GM19372 (cell line): ENCODE measurements around the gene PKHD1.

ENCODE experiments used
- ATAC-seq: cut with Tn5 transposase; IDR thresholded peaks from one replicate; pipeline ENCODE4 v1.9.1; 2021; ENCODE audit warnings: mild to moderate bottlenecking, low read depth, moderate library complexity; ENCODE audit not compliant: unreplicated experiment

Gene PKHD1

DNA sequence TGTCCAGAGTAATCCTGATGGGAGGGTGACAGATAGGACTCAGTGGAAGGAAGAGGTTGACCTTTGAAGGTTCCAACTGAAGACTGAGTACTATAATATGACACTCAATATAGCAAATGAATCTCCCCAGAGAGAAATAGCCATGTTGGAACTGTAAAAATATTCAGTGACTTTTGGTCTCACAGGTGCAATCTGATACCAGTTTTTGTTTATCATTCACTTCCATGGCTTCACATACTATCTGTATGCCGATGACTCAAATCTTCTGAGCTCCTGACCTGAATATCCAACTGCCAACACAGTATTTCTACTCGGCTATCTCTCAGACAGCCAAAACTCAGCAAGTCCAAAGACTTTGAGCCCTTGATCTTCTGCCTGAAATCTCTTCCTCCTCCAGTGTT lies 21.8 kb upstream of the PKHD1 start:
- no peak for ATAC-seq

DNA sequence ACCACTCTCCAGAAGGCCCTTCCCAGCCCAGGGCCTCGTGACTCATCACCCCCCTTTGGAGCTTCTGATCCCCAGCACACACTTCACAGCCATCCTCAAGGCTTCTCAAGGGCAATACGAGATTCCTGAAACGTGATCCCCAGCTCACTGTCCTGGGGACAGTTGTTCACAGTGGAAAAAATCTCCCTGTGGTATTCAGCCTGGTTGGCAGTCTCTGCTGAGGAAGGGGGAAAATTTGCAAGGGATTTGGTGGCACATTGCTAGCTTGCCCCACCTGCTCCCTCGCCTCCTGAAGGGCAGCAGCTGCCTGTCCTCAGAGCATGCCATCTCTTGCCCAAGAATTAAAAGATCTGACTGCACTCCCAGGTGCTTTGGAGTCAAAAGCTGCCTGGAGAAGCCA lies 20.7 kb upstream of the PKHD1 start:
- no peak for ATAC-seq

DNA sequence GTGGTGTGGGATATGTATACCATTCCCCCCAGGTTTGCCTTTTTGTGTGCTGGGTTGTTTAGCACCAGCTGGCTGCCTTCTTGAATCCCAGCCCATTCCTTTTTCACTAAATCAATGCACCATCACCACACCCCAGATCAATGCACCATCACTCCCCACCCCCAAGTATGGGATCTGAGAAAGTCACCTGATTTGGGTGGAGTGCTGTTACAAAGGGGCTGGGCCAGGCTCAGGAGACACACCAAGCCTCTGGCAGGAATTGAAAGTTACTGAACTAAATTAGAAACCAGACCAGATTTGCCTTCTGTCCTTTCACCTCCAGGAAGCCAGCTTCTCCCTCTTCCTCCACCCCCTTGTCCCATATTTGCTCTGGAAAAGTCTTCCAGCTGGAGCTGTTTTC lies 19.6 kb upstream of the PKHD1 start:
- ATAC-seq = no peak

DNA sequence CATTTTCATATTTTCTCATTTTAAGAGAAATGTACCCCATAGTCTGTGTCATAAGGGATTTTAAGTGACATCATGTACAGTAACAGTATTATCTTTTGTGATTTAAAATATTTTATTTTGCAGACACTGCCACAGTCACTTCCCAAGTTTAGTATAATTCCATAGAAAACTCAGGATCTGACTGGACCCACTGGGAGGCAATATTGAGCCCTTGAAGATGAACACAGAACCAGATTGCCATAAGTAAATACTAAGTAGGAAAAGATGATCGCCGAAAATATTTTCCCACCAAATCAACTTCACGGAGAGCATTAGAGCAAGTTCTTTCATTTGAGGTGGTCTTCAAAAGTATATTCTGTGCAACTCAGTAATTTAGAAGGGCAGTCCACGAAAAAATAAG lies 17.6 kb upstream of the PKHD1 start:
- no peak for ATAC-seq

DNA sequence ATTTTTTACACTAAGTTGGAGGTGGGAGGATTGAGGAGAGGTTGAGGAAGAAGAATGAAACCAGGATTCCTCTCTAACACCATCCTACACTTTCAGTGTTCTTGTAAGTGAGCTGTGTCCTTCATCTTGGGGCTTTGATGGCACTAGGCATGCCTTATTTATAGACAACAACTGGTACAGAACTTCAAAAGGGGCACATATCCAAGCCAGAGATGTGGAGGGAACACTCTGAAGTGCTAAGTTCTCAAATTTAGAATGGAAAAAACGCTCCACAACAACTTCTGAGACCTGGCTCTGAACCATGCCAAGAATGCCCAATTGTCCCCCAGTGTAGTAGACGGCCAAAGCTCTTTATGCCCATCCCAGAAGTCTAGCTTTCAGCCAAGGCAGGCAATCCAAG lies 16.2 kb upstream of the PKHD1 start:
- ATAC-seq = no peak

DNA sequence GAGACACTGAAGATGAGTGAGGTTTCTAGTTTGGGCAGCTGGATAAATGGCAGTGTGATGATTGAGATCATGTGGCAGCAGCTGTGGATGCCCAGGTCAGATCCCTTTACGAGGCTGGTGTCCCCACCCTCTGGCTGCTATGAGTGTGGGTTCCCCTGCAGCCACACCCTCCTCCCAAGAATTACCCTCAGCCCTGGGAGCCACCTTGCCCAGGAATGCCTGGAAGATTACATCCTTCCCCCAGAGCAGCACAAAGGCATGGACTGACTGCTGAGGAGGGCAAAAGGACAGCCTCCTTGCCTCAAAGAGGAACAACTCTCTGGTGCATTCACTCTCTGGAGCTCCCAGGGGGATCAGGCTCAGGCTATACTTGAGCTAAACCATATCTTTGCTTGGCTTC lies 15.0 kb upstream of the PKHD1 start:
- ATAC-seq = no peak

DNA sequence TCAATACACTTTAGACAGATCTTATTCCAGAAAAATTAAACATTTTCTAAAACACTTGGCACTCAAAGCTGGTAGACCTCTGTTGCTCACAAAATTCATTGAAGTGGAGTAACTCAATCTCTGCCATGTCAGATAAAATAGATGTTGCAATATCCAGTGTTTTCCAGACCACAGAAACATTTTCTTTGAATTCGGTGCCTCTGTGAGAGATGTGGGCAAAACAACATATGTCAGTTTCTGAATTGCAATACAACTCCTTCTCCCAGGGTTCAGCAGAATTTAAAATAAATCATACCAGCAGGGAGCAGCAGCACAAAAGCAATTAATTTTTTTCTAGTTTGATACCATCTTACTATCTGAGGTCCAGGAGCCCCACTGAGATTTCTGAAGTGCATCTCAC lies 11.3 kb upstream of the PKHD1 start:
- ATAC-seq = no peak

DNA sequence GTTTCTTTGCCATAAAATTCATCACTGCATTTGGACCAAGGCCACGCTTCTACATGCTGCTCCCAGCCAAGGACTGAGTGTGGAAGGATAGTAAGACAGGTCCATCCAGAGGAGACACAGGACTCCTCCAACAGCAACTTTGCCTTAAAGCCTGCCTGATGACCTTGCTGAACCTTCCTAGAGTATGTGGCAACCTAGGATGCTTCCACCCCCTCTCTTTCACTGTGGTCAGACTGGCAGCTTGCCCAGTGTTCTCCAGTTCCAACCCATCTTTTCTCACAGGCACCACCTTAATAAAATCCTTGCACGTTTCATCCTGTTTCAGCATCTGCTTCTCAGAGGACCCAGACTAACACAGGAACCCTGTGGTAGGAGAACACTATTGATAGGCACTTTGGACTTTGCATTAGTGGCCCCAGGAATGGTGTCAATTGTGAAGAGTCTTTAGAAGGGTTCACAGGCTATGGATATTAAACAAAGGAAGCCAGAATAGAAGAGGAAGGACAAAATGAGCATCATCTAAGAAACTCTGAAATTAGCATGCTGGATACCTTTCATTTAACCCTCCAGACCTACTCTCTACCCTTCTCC lies 2.4 kb upstream of the PKHD1 start:
- no peak for ATAC-seq

DNA sequence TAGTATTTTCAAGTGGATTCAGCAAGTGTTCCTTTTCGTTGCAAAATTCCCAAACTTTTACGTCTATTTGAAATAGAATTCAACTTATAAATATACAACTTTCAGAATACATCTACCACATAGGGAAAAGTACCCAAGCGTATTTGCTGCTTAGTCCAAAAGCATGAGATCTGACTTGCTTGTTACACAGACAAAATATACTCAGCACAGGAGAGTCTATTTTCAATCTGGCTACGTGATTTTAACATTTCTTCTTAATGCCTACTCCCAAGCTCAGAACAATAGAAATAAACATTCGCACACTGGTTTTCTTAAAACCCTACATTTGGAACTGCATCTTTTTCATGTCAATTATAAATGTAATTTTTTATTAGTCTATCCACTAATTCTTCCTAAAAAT lies 672 bp downstream of the PKHD1 start:
- no peak for ATAC-seq

DNA sequence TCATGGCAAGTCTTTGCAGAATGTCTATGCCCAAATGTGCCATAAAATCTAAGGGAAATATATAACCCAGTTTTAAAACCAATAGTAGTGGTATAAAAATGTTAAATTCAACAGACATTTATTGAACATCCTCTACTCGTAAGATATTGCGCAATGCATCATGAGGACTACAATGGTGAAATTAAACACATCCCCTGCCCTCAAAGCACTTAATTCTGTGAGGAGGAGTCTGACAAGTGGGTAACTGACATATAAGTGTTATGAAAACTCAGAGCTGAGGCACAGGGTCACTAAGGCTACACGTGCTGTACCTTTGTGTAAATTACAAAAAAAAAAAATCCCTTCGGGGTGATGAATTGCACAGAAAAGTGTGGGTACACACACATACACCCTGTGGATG lies 6.2 kb downstream of the PKHD1 start:
- ATAC-seq = no peak

DNA sequence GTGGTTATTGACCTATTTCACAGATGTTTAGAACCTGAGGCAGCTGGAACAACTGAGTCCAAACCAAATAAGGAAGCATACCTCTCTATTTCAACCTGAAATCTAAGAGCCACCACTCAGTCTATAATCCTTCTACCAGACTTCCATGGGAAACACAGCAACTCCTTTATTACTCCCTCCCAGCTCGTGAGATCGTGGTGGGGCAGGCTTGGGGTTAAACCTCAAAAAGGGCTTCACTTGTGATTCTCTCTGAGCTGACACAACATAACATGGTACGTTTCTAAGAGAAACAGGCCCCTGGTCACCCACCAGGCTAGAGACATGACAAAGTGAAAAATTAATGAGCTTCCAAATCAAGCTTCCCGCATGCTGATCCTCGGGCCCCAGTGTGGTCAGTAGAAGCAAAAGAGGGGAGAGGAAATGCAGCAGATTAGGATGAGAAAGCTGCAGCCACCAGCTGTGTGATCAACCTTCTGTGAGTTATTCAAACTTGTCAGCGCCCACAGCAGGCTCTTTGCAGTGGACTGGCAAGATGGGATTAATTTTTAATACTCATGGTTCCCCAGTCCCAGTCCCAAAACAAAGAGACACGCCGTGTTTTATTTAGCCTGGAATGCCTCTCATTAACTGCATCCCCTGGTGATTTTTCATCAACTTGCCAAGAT lies 9.3 kb downstream of the PKHD1 start:
- no peak for ATAC-seq

DNA sequence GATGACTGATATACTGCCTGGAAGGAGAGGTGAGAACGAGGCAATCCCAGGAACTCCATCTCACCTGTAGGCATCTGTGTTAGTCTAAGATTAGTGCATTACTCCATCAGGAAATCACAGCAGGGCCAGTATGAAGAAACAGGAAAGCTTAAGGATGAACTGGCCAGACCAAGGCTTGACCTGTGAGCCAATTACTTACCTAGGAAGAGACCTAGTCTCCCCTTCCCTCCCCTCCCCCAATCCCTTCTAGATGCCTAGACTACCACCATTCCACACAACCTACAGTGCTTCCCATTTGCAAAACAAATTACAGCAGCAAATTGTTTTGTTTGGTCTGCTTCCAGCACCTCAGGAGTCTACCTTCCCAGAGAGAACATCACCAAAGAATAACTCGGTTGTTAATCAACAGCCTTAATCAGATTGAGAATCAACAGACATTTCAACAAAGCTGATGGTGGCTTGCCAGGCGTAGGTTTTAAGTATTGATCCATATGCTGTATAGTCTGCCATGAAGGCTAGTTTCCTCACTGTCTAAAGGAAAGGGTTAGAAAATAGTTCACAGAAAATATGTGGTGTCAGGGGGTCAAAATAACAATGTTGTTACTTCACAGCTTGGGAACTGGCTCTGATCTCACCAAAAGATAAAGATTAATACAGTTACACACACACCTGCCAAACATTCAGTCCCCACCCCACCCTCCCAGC lies 10.1 kb downstream of the PKHD1 start:
- no peak for ATAC-seq

DNA sequence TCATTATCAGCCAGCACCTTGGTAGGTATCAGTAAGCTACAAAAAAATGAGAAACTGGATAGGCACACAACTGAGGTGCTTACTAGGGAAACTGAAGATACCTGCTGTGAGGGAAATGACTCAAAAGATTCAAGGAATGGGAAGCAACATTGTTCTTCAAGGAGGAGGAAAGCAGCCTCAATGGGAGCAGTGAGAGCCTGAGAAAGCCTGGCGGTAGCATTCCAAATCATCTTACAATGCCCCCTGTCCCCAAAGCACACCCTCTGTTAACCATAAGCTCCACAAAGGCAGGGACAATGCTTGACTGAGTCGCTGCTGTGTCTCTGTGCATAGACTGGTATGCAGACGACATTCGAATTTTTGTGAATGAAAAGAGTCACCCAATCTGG lies 10.6 kb downstream of the PKHD1 start:
- no peak for ATAC-seq

DNA sequence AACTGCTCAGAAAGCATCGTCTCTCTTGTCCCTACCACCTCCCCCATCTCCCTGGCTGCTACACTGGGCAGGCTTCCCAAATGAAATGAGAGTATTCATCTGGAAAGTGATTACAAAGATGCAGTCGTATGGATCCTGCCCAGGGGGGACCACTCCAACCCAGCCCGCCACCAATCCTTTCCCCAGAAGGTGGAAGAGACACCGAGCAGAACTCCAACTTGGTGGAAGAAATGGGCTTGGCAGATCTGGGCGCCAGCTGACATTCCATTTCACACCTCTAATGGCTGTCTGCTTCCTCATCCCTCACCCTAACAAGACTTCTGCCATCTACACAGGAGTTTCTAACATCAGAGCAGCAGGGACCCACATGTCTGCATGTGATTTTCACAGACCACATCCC lies 12.7 kb downstream of the PKHD1 start:
- no peak for ATAC-seq

DNA sequence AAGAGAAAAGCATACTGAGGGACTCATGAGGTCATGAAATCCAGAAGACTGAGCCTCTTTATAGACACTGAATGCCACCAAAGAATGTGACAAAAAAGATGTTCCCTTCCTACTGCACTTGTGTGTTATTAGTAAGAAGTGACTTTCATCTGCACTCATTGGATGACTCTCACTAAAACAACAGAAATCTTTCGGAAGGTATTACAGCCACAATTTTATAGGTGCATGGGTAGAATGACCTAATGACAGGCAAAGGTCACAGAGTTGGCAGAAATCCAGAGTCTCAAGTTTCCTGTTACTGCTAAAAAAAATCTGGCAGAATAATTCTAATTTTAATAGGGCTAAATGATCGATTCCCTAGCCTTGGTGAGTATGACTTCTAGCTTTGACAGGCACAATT lies 13.3 kb downstream of the PKHD1 start:
- no peak for ATAC-seq

DNA sequence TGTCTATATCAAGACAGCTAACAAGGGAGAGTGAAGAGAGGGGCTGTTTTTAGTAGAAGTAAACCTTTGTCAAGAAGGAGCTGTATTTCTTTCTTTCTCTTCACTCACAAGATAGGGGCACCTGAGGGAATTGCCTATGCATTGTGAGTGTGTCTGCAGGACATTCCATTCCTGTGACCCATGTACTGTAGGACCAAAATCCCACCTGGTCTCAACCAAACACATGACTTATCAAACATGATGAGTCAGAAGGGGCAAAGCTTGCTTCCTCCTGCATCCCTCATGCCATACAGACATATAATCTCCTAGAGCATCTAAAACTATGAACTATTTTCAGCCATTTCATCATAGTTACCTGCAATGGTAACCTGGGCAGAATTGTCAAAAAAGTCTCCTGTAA lies 21.8 kb downstream of the PKHD1 start:
- no peak for ATAC-seq

DNA sequence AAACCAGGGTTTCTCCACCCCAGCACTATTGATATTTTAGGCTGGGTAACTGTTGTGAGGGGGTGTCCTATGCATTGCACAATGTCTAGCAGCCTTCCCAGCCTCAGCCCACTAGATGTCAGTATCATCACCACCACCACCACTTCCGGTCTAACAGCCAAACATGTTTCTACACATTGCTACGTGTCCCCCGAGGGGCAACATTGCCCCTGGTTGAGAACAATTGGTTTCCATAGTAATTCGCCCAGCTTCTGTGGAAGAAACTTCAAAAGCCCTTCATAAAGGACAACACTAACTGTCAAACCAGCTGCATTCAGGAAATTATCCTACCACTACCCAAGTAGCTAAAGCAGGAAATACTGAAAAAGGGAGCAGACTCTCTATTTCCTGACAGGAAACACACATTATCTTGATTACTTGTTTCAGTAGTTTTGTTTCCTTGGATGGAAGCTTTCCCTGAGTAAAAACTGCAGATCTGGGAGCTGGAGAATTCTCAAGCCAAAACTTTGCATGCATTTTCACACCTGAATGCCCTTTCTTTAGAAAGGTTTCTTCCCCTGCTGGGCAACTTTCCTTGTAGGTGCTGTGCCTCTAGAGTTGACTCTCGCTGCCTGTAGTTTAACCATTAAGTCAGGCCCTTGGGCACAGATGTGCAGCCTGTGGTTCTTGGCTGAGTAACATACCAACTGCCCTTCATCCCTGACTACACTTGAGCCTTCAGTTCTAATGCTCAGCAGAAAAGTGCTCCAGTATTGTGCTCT lies 23.6 kb downstream of the PKHD1 start:
- ATAC-seq = peak; percentile 99

DNA sequence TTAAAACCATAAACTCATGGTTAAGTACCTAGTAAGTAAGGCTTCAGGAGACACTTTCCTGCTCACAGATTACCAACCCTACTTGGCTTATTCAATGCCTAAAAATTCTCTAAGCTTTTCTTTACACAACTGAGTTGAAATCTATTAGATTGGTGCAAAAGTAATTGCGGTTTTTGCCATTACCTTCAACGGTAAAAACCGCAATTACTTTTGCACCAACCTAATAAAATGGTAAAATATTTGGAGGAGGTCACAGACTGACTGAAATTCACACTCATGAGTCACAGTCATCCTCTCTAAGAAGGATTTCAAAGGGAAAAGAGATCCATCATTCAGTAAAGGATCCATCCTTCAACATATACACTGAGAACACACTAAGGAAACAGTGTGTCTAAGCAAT lies 25.9 kb downstream of the PKHD1 start:
- no peak for ATAC-seq

DNA sequence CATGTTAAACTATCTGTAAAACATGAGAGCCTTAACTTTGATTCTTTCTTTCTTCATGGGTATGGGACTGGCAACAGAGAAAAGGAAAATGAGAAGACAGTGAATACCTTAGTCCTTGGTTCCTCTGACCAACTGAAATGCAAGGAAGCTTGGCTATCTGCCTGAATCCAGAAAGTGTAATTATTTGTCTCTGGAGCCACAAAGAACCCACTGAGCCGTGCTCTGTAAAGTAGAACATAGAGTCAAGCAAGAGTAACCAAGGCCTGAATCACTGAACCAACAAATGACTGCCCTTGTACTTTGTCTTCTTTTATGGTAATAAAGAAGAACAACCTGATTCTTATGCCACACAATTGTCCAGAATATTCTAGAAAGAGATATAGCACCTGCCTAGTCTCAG lies 27.6 kb downstream of the PKHD1 start:
- ATAC-seq = no peak

DNA sequence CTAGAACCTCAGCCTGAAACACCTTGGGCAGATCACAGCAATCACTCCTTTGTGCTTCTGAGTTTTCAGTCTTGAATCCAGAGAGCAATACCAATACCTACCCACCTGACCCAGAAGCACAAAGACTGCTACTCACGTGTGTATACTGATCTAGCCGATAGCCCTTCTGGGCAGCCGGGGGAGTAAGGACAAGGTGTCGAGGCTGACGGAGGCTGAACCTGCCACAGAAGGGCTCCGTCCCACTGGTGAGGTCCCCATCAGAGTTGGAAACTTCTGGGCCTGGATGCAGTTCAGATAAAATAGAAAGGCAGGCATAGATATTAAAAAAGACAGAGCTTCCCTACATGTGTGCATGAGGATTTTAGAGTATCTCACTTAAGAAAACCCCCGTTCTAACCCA lies 32.0 kb downstream of the PKHD1 start:
- no peak for ATAC-seq

DNA sequence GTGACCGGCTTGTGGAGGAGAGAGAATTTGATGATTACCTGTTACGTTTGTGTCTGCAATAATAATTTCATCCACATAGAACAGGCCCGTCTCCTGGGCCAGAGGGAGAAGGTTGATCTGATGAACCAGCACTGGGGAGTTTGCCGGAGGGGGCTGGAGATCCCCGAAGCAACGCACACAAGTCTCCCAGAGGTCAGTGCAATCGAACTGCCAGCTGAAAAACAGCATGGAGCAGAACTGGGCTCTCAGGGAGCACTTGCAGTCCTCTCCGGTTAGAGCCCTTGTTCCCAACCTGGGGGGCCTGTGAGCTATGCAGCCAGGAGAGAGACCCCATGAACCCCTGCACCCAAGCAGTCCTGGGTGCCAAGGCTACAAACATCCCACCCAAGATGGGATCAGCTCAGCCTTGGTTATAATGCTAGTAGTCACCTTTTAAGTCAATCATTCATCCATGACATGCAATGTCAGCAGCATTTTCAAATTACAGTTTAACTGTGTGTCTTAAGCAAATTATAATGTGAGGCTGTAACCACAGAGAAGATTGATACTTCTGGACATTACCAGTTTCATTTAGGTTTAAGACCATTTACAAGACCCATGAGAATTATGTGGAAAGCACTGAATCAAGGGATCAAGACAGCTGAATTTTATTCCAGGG lies 34.2 kb downstream of the PKHD1 start:
- ATAC-seq = no peak
